Measurements from ENCODE around the gene EIF5AL1.

- TF ChIP-seq CTCF (IDR thresholded peaks at IDR 0.05; ENCODE audit: control extremely low read depth in 1 of 3, insufficient read depth in 1 of 3, low read depth in 1 of 3, low read length in 3 of 3) (no peak), TEAD4 (IDR thresholded peaks at IDR 0.05; ENCODE audit: low read depth, low read length) (no peak), POLR2A (IDR thresholded peaks at IDR 0.05; ENCODE audit: control extremely low read depth in 1 of 2, low read depth in 2 of 2, low read length in 2 of 2) (no peak), MAX (IDR thresholded peaks at IDR 0.05) (no peak), KDM1A (IDR thresholded peaks at IDR 0.05; ENCODE audit: borderline replicate concordance, low read length) (no peak)
These were observed 32.9 kb upstream of the EIF5AL1 start for GRCh38 chr10:79479283-79479909.
